ENCODE results near the gene FIZ1.
A peak's percentile ranks its signal among the peaks of the same experiment; 100 is the strongest.

Gene FIZ1

GRCh38 chr19:55635856-55636440 is 36.6 kb upstream of the FIZ1 start:
- DNase-seq (ENCODE audit: low spot score), result no peak

GRCh38 chr19:55635334-55635717 is 36.0 kb upstream of the FIZ1 start:
- no peak for DNase-seq (ENCODE audit: low spot score)

GRCh38 chr19:55633861-55634260 is 34.5 kb upstream of the FIZ1 start:
- DNase-seq (ENCODE audit: low spot score), result no peak

GRCh38 chr19:55632463-55632834 is 33.1 kb upstream of the FIZ1 start:
- peak; percentile 90 for DNase-seq (ENCODE audit: low spot score)

GRCh38 chr19:55626350-55626749 is 27.0 kb upstream of the FIZ1 start:
- no peak for DNase-seq (ENCODE audit: low spot score)

- DNase-seq (ENCODE audit: low spot score), result no peak
Measured at GRCh38 chr19:55625004-55625326, 25.6 kb upstream of the FIZ1 start.

- peak; percentile 88 for DNase-seq (ENCODE audit: low spot score)
Measured at GRCh38 chr19:55624109-55625003, 25.0 kb upstream of the FIZ1 start, which contains the start of gene ZNF784. TSS of gene ZNF784 (minus strand) at chr19:55624566. CDS start at chr19:55624561, 5 bp downstream.

- DNase-seq (ENCODE audit: low spot score), result no peak
Measured at GRCh38 chr19:55623561-55623960, 24.2 kb upstream of the FIZ1 start.

GRCh38 chr19:55623130-55623529 is 23.8 kb upstream of the FIZ1 start:
- no peak for DNase-seq (ENCODE audit: low spot score)

GRCh38 chr19:55622242-55622969 is 23.1 kb upstream of the FIZ1 start:
- no peak for DNase-seq (ENCODE audit: low spot score)

- no peak for DNase-seq (ENCODE audit: low spot score)
Measured at GRCh38 chr19:55621673-55622231, 22.4 kb upstream of the FIZ1 start.

- no peak for DNase-seq (ENCODE audit: low spot score)
Measured at GRCh38 chr19:55621205-55621672, 21.9 kb upstream of the FIZ1 start.

GRCh38 chr19:55620410-55621204 is 21.3 kb upstream of the FIZ1 start:
- DNase-seq (ENCODE audit: low spot score), result no peak

- no peak for DNase-seq (ENCODE audit: low spot score)
Measured at GRCh38 chr19:55619286-55619685, 20.0 kb upstream of the FIZ1 start.

GRCh38 chr19:55618426-55618825 is 19.1 kb upstream of the FIZ1 start:
- no peak for DNase-seq (ENCODE audit: low spot score)

- no peak for DNase-seq (ENCODE audit: low spot score)
Measured at GRCh38 chr19:55617426-55617825, 18.1 kb upstream of the FIZ1 start.

GRCh38 chr19:55616395-55616875 is 17.1 kb upstream of the FIZ1 start:
- no peak for DNase-seq (ENCODE audit: low spot score)

GRCh38 chr19:55615543-55616394 is 16.5 kb upstream of the FIZ1 start:
- DNase-seq (ENCODE audit: low spot score), result no peak

GRCh38 chr19:55614711-55615542 is 15.6 kb upstream of the FIZ1 start:
- DNase-seq (ENCODE audit: low spot score), result no peak
